Aorta (tissue), 5 donors: ENCODE data around the gene CERK. TPM values are rescaled to one million over a fixed set of nuclear protein-coding genes. Genes with fewer than 3 reads are reported as not detected.

Experiments used
- ATAC-seq: fragments of 200-7000 bp; cut with Tn5 transposase; one replicate; pipeline ENCODE4 v1.9.1; 2022; ENCODE audit warnings: moderate library complexity; ENCODE audit not compliant: low FRiP score
- DNase-seq, 2 donors: peaks; one replicate each; pipeline ENCODE4 v3.0.0-alpha.2; 2020
- H3K27ac ChIP-seq, 2 donors: one replicate each; pipeline ENCODE4 v1.5.1; 2013; ENCODE audit warnings: low read length in 2 of 2, mild to moderate bottlenecking in 2 of 2, moderate library complexity in 2 of 2, control low read depth in 1 of 2, inconsistent platforms in 1 of 2, low read depth in 1 of 2
- H3K27me3 ChIP-seq, 2 donors: one replicate each; pipeline ENCODE4 v1.6.1; 2013; ENCODE audit warnings: control low read depth in 1 of 2, low read length in 1 of 2, mild to moderate bottlenecking in 1 of 2, moderate library complexity in 1 of 2; ENCODE audit not compliant: insufficient read depth in 2 of 2, control insufficient read depth in 1 of 2
- H3K36me3 ChIP-seq, 2 donors: one replicate each; pipeline ENCODE4 v1.6.1; 2013; ENCODE audit warnings: control low read depth in 1 of 2, low read length in 1 of 2, mild to moderate bottlenecking in 1 of 2; ENCODE audit not compliant: insufficient read depth in 2 of 2, control insufficient read depth in 1 of 2
- H3K4me1 ChIP-seq, 2 donors: one replicate each; pipeline ENCODE4 v1.6.1; 2013; ENCODE audit warnings: low read length in 2 of 2, control low read depth in 1 of 2, mild to moderate bottlenecking in 1 of 2, moderate library complexity in 1 of 2; ENCODE audit not compliant: insufficient read depth in 2 of 2, control insufficient read depth in 1 of 2
- H3K4me3 ChIP-seq, 2 donors: one replicate each; pipeline ENCODE4 v1.5.1; 2013; ENCODE audit warnings: low read length in 2 of 2, control low read depth in 1 of 2, mild to moderate bottlenecking in 1 of 2
- H3K9me3 ChIP-seq: one replicate; pipeline ENCODE4 v1.6.1; 2013; ENCODE audit warnings: mild to moderate bottlenecking, low read length; ENCODE audit not compliant: control insufficient read depth
- WGBS, 2 donors: extraction: QIAGEN DNeasy Blood & Tissue Kit; methylation state at CpG; one replicate each; pipeline ENCODE4 v1.1.7; 2013; 5-methylcytosine and 5-hydroxymethylcytosine counted together
- intact Hi-C, 2 donors: fragments of 100-400 bp; cut with DNase I; formaldehyde crosslinking; loops; one replicate each; pipeline versions ENCODE4 v1.14.2 to v1.15.0; 2022
- polyA plus RNA-seq, 2 donors: library from polyadenylated mRNA; stranded (reverse); fragments of 200-250 nt; gene quantifications; one replicate each; pipeline ENCODE4 v1.2.3, GENCODE V29; 2013
- total RNA-seq, 2 donors: library from RNA; stranded (reverse); fragmentation: NEBNext Ultra II Directional; extraction: Animal tissue kit (Norgen Biotek cat#: 25700); gene quantifications; one replicate each; pipeline ENCODE4 v1.2.1, GENCODE V29; 2021
- donor health status: healthy with polysubstance abuse.
- donor health status: Bipolar disorder and iron deficiency.
- donor health status: DM: no; HTN: no; CAD: no.
- donor health status: DM: no; HTN: no; CAD: no.
- donor health status: DM: yes; HTN: yes; CAD: no.

The CERK gene
- total and polyA plus RNA-seq, 4 donors: 20.6 to 41.6 (median 35.9) TPM

GRCh38 chr22:46659791-46660186, 78.3 kb downstream of the CERK start:
- no peak overlapping the region for H3K4me3 ChIP-seq
- H3K27ac ChIP-seq: no peak overlapping the region
- no peak for ATAC-seq
- H3K9me3 ChIP-seq: no peaks in the 10 kb centered on the region
- no peaks in the 10 kb centered on the region for H3K36me3 ChIP-seq
- no peaks in the 10 kb centered on the region for H3K4me1 ChIP-seq
- DNase-seq: no peak
- WGBS, 2 donors: 94 to 96% methylated on average over 12 of the region's 12 CpGs
- no peaks in the 10 kb centered on the region for H3K27me3 ChIP-seq
- intact Hi-C loops: no loop called here

- WGBS, 2 donors: 94 to 97% methylated on average over 14 of the region's 14 CpGs
- intact Hi-C loops: no loop called here
- Histone ChIP-seq H3K36me3 (no peaks in the 10 kb centered on the region), H3K4me1 (no peaks in the 10 kb centered on the region), H3K4me3 (no peak overlapping the region), H3K27ac (no peak overlapping the region), H3K9me3 (no peaks in the 10 kb centered on the region), H3K27me3 (no peaks in the 10 kb centered on the region)
- DNase-seq (no peak), ATAC-seq (no peak)
Measured at GRCh38 chr22:46659059-46659790, 78.8 kb downstream of the CERK start.

- Histone ChIP-seq H3K27ac (no peak overlapping the region), H3K4me1 (no peaks in the 10 kb centered on the region), H3K27me3 (no peaks in the 10 kb centered on the region), H3K36me3 (no peaks in the 10 kb centered on the region), H3K4me3 (no peak overlapping the region), H3K9me3 (no peaks in the 10 kb centered on the region)
- DNase-seq (no peak), ATAC-seq (no peak)
- 93 to 95% methylated on average over 37 of the region's 37 CpGs for WGBS, 2 donors
- intact Hi-C loops: no loop called here
Measured at GRCh38 chr22:46657996-46658947, 79.8 kb downstream of the CERK start.

DNA sequence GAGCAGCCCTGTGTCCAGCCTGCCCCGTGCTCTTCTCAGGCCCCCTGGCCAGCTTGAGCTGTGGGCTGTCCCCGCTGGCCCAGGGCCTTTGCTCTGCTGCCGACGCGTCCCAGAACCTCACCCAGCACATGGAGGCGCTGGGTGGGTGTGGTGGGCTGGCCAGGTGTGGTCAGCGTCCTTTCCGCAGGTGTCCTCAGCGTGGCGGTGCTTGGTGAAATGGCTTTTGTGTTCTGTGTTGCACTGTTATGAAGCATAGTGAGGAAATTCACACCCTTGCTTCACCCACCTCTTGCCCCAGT, 80.4 kb downstream of the CERK start:
- Histone ChIP-seq H3K27ac (no peak overlapping the region), H3K4me1 (no peaks in the 10 kb centered on the region), H3K9me3 (no peaks in the 10 kb centered on the region), H3K27me3 (no peaks in the 10 kb centered on the region), H3K36me3 (no peaks in the 10 kb centered on the region), H3K4me3 (no peak overlapping the region)
- ATAC-seq (no peak), DNase-seq (no peak)
- intact Hi-C loops: no loop called here
- 97% methylated on average over 10 of the region's 10 CpGs for WGBS, 2 donors

- WGBS, 2 donors: 89 to 93% methylated on average over 15 of the region's 15 CpGs
- no peak for DNase-seq
- Histone ChIP-seq H3K36me3 (no peaks in the 10 kb centered on the region), H3K27me3 (no peaks in the 10 kb centered on the region), H3K9me3 (no peaks in the 10 kb centered on the region), H3K27ac (no peak overlapping the region), H3K4me1 (no peaks in the 10 kb centered on the region), H3K4me3 (no peak overlapping the region)
- ATAC-seq: no peak
- intact Hi-C loops: no loop called here
Measured at GRCh38 chr22:46656856-46657654, 81.0 kb downstream of the CERK start.

DNA sequence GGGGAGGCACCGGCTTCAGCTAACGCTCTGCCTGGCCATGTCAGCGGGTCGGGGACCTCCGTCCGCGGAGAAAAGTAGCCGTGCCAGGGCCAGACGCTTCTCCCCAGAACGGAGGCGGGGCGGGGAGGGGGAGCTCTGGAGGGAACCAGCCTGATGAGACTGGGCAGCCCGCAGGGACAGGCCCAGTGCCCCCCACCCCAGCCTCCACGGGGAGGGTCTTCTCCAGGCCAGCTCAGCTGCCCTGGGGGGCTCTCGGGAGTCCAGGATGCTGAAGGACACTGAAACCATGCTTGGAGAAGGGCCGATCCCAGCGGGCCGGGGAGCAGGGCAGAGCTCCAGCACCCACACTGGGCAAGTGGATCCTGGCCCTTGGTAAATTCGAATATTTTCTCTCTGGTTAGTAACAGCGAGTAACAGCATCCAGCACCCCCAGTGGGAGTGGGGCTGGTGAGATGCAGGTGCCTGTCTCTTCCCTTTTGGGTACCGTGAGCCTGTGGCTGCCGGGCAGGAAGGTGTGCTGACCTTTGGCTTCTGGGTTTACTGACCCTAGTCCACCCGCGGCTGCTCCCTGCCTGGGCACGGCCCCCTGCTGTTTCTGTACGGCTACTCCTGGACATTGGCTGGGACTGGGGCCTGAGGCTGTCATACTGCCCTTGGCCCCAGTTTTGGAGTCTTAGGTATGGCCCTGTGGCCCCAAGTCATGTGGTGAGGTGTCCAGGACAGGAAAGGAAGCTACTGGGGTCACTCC, 82.0 kb downstream of the CERK start:
- no peak overlapping the region for H3K27ac ChIP-seq
- no peaks in the 10 kb centered on the region for H3K36me3 ChIP-seq
- ATAC-seq (no peak), DNase-seq (no peak)
- no peak overlapping the region for H3K4me3 ChIP-seq
- no peaks in the 10 kb centered on the region for H3K9me3 ChIP-seq
- no peaks in the 10 kb centered on the region for H3K4me1 ChIP-seq
- H3K27me3 ChIP-seq: no peaks in the 10 kb centered on the region
- WGBS, 2 donors: 92% methylated on average over 26 of the region's 26 CpGs
- intact Hi-C loops: no loop called here

- no peaks in the 10 kb centered on the region for H3K9me3 ChIP-seq
- no peak overlapping the region for H3K4me3 ChIP-seq
- no peaks in the 10 kb centered on the region for H3K27me3 ChIP-seq
- ATAC-seq (no peak), DNase-seq (no peak)
- no peaks in the 10 kb centered on the region for H3K4me1 ChIP-seq
- whole genome bisulfite sequencing, 2 donors: 85 to 88% methylated on average over 13 to 14 of the region's 14 CpGs
- H3K27ac ChIP-seq: no peak overlapping the region
- H3K36me3 ChIP-seq: no peaks in the 10 kb centered on the region
- intact Hi-C loops: no loop called here
Measured at GRCh38 chr22:46654927-46655595, 83.0 kb downstream of the CERK start.

GRCh38 chr22:46654426-46654825, 83.6 kb downstream of the CERK start:
- 93 to 95% methylated on average over 16 to 17 of the region's 17 CpGs for WGBS, 2 donors
- no peaks in the 10 kb centered on the region for H3K36me3 ChIP-seq
- H3K27ac ChIP-seq: no peak overlapping the region
- H3K4me1 ChIP-seq: no peaks in the 10 kb centered on the region
- no peak overlapping the region for H3K4me3 ChIP-seq
- ATAC-seq (no peak), DNase-seq (no peak)
- intact Hi-C loops: no loop called here
- H3K9me3 ChIP-seq: no peaks in the 10 kb centered on the region
- no peaks in the 10 kb centered on the region for H3K27me3 ChIP-seq
